SK-N-SH (cell line): Measurements from ENCODE around the gene POLR1D. TPM values are rescaled to one million over a fixed set of nuclear protein-coding genes. Genes with fewer than 3 reads are reported as not detected.

Experiments
- CTCF ChIA-PET: fragments of 300-600, 350-600 bp; formaldehyde crosslinking; extraction: SDS; loops from one replicate; lab custom pipeline; 2021; lab: Yijun Ruan, JAX
- POLR2A ChIA-PET: fragments of 350-600 bp; sonication (Branson Sonifier 250); formaldehyde crosslinking; extraction: SDS; loops from one replicate; lab custom pipeline; 2020; ENCODE audit warnings: antibody characterized with exemption, inconsistent platforms; lab: Yijun Ruan, JAX
- DNase-seq: peaks from one replicate; pipeline ENCODE4 v3.0.0; 2012
- H2AFZ ChIP-seq: fragments of 200-600 bp; sonication (generic); 2 replicates; pipeline ENCODE4 v1.8.1; 2016; ENCODE audit warnings: antibody characterized with exemption, mild to moderate bottlenecking, low read depth
- H3F3A ChIP-seq: fragments of 200-600 bp; sonication (generic); replicated peaks from 2 replicates; pipeline ENCODE3; 2016; ENCODE audit warnings: antibody characterized with exemption, mild to moderate bottlenecking; ENCODE audit not compliant: insufficient read depth
- H3K27ac ChIP-seq, 2 experiments: fragments of 200-500 bp in 1 of 2; fragments of 200-600 bp in 1 of 2; sonication (Bioruptor generic) in 1 of 2; sonication (generic), shearing (Covaris generic) in 1 of 2; 2 replicates each; pipeline versions ENCODE4 v1.5.1 to v1.6.1; 2014 to 2016; ENCODE audit warnings: low read depth in 2 of 2, inconsistent platforms in 1 of 2, low read length in 1 of 2, mild to moderate bottlenecking in 1 of 2, mixed read lengths in 1 of 2
- H3K27me3 ChIP-seq: fragments of 200-600 bp; sonication (generic), shearing (Covaris generic); 2 replicates; pipeline ENCODE4 v1.6.1; 2016; ENCODE audit warnings: mixed run types; ENCODE audit not compliant: insufficient read depth
- H3K36me3 ChIP-seq, 2 experiments: fragments of 200-500 bp in 1 of 2; fragments of 200-600 bp in 1 of 2; sonication (Bioruptor generic) in 1 of 2; sonication (generic) in 1 of 2; replicated peaks in 1 of 2; 2 replicates each; pipeline versions ENCODE3 to v1.5.1; 2014 to 2016; ENCODE audit warnings: low read length in 1 of 2, mild to moderate bottlenecking in 1 of 2; ENCODE audit not compliant: insufficient read depth in 2 of 2, control insufficient read depth in 1 of 2
- H3K4me1 ChIP-seq, 2 experiments: fragments of 200-500 bp in 1 of 2; fragments of 200-600 bp in 1 of 2; sonication (Bioruptor generic) in 1 of 2; sonication (generic), shearing (Covaris generic) in 1 of 2; 2 replicates each; pipeline versions ENCODE4 v1.5.1 to v1.6.1; 2014 to 2016; ENCODE audit warnings: low read depth in 1 of 2, low read length in 1 of 2, mixed run types in 1 of 2; ENCODE audit not compliant: insufficient read depth in 2 of 2, control insufficient read depth in 1 of 2
- H3K4me2 ChIP-seq: fragments of 200-600 bp; sonication (generic), shearing (Covaris generic); 2 replicates; pipeline ENCODE4 v1.6.1; 2017; ENCODE audit warnings: mixed run types
- H3K4me3 ChIP-seq, 2 experiments: fragments of 200-500 bp in 1 of 2; fragments of 200-600 bp in 1 of 2; sonication (Bioruptor generic) in 1 of 2; sonication (generic), shearing (Covaris generic) in 1 of 2; 2 replicates each; pipeline versions ENCODE4 v1.5.1 to v1.8.1; 2014 to 2016; ENCODE audit warnings: low read depth in 2 of 2, inconsistent platforms in 1 of 2, low read length in 1 of 2, mild to moderate bottlenecking in 1 of 2, mixed read lengths in 1 of 2, moderate library complexity in 1 of 2
- H3K79me2 ChIP-seq: fragments of 200-600 bp; sonication (generic); 2 replicates; pipeline ENCODE4 v1.8.1; 2017; ENCODE audit warnings: mild to moderate bottlenecking; ENCODE audit not compliant: insufficient read depth
- H3K9ac ChIP-seq: fragments of 200-600 bp; sonication (generic); 2 replicates; pipeline ENCODE4 v1.6.1; 2017; ENCODE audit warnings: mixed run types
- H3K9me2 ChIP-seq: fragments of 200-600 bp; sonication (generic); 2 replicates; pipeline ENCODE4 v1.6.1; 2017; ENCODE audit warnings: mixed run types
- H3K9me3 ChIP-seq: fragments of 200-600 bp; sonication (generic); 2 replicates; pipeline ENCODE4 v1.6.1; 2017; ENCODE audit warnings: mixed run types, mild to moderate bottlenecking, moderate library complexity
- H4K20me1 ChIP-seq: fragments of 200-600 bp; sonication (generic); 2 replicates; pipeline ENCODE4 v1.6.1; 2017; ENCODE audit warnings: mild to moderate bottlenecking, mixed run types; ENCODE audit not compliant: insufficient read depth
- CHD2 ChIP-seq: fragments of 150-350 bp; IDR thresholded peaks from 2 replicates; pipeline ENCODE4 v1.6.1; 2018; ENCODE audit warnings: low read length; ENCODE audit not compliant: partially characterized antibody
- ELF1 ChIP-seq: IDR thresholded peaks from 2 replicates; pipeline ENCODE4 v1.4.0; 2012
- FOSL2 ChIP-seq: IDR thresholded peaks from 2 replicates; pipeline ENCODE4 v1.4.0; 2012; ENCODE audit warnings: low read depth, mild to moderate bottlenecking, moderate library complexity, borderline replicate concordance
- FOXJ3 ChIP-seq: sonication (generic); formaldehyde crosslinking; IDR thresholded peaks from 2 replicates; pipeline ENCODE4 v1.5.1; 2020; ENCODE audit warnings: mild to moderate bottlenecking, missing genetic modification reagents
- FOXM1 ChIP-seq: IDR thresholded peaks from 2 replicates; pipeline ENCODE4 v1.4.0; 2012; ENCODE audit warnings: low read depth, mild to moderate bottlenecking
- GATA2 ChIP-seq: sonication (generic); formaldehyde crosslinking; IDR thresholded peaks from 2 replicates; pipeline ENCODE4 v1.5.0; 2020; ENCODE audit warnings: mild to moderate bottlenecking, missing genetic modification reagents
- JUND ChIP-seq: IDR thresholded peaks from 2 replicates; pipeline ENCODE4 v1.4.0; 2012
- MXI1 ChIP-seq: IDR thresholded peaks from 2 replicates; pipeline ENCODE4 v1.6.1; 2012; ENCODE audit warnings: mild to moderate bottlenecking, low read depth, low read length, improper control_type of control experiment
- NRF1 ChIP-seq: IDR thresholded peaks from 2 replicates; pipeline ENCODE4 v1.6.1; 2012; ENCODE audit warnings: low read depth, mild to moderate bottlenecking, low read length
- RCOR1 ChIP-seq: fragments of 150-350 bp; IDR thresholded peaks from 2 replicates; pipeline ENCODE4 v1.6.1; 2017; ENCODE audit warnings: antibody characterized with exemption, low read length
- RFX5 ChIP-seq: IDR thresholded peaks from 2 replicates; pipeline ENCODE4 v1.6.1; 2012; ENCODE audit warnings: mild to moderate bottlenecking, improper control_type of control experiment, low read length
- RXRA ChIP-seq: IDR thresholded peaks from 2 replicates; pipeline ENCODE4 v1.4.0; 2012; ENCODE audit warnings: low read depth, mild to moderate bottlenecking, borderline replicate concordance
- TCF12 ChIP-seq: IDR thresholded peaks from 2 replicates; pipeline ENCODE4 v1.4.0; 2012
- TEAD4 ChIP-seq: IDR thresholded peaks from 2 replicates; pipeline ENCODE4 v1.4.0; 2012; ENCODE audit warnings: mild to moderate bottlenecking, borderline replicate concordance; ENCODE audit not compliant: insufficient read depth
- YY1 ChIP-seq: IDR thresholded peaks from 2 replicates; pipeline ENCODE4 v1.4.0; 2012; ENCODE audit warnings: low read depth, mild to moderate bottlenecking
- WGBS: methylation state at CpG from one replicate; pipeline ENCODE4 v1.1.6; 2017; ENCODE audit warnings: low lambda C conversion rate; 5-methylcytosine and 5-hydroxymethylcytosine counted together
- polyA plus RNA-seq, 3 experiments: library from polyadenylated mRNA; depleted of rRNA; stranded (reverse); fragments of >200 nt; gene quantifications; 2 replicates each; pipeline ENCODE4 v1.2.3, GENCODE V29; 2012
- TF ChIP-seq, protein P1 (sequence below): fragments of 200-600 bp; sonication (generic); IDR thresholded peaks from 2 replicates; pipeline ENCODE4 v1.6.1; 2017; ENCODE audit warnings: antibody characterized with exemption, mild to moderate bottlenecking, moderate library complexity

Gene POLR1D
- polyA plus RNA-seq, 1 of the 3 experiments (the other 2 are of a cell fraction), result 150 TPM

GRCh38 chr13:27574661-27575060, 47.0 kb upstream of the POLR1D start:
- H3K9me2 ChIP-seq, result no peaks in the 10 kb centered on the region
- peaks cover 0 to 2% of the 10 kb centered on the region in 2 experiments for H3K36me3 ChIP-seq

DNA sequence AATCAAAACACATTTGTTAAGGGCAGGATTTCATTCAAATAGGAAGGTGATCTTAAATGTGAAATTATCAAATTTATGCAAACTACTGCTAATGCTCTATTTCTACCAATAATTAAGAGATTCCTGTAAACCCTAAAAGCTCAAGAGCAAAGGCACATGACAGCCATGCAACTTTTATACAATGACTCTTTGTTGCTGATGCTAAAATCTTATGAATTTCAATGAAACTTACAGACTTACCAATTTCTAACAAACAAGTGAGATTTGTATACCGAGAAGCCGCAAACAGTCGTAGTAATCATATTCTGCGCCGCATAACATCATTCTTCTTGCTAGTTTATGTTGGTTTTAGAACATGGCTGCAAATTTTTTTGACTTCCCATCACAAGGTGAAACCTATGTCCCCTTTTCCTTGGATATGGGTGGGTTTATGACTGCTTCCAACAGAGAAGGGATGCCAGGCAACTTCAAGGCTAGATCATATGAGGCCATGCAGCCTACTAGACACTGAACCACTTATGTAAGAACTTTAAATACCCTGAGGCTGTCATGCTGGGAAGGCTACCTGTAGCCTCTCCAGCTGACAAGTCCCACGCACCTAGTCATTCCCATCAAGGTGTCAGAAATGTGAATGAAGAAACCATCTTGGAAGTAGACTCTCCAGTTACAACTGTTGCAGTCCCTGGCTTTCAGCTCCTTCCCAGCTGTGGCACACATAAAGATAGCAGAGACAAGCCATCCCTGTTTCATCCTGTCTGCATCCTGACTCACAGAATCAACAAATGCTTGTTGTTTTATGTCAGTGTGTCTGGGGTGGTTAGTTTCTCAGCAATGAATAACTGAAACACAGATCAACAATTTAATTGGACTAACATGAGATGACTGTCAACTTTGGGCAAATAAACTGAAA, 43.3 kb upstream of the POLR1D start:
- Histone ChIP-seq H4K20me1 (no peaks in the 10 kb centered on the region), H3K36me3 (peaks cover 0 to 9% of the 10 kb centered on the region in 2 experiments), H3K9me2 (no peaks in the 10 kb centered on the region), H3K27me3 (no peaks in the 10 kb centered on the region), H3F3A (no peaks in the 10 kb centered on the region), H3K4me2 (no peak overlapping the region), H2AFZ (no peak overlapping the region), H3K79me2 (no peaks in the 10 kb centered on the region), H3K4me3 (no peak overlapping the region), H3K9me3 (no peaks in the 10 kb centered on the region), H3K4me1 (peaks cover 0 to 6% of the 10 kb centered on the region in 2 experiments; a peak in 1 of 4 replicates), H3K9ac (no peak overlapping the region), H3K27ac (no peak overlapping the region)
- TF ChIP-seq NRF1, result no peak
- TF ChIP-seq YY1, result no peak
- 0 out of 2 replicates have a peak, but pooled peaks have one; percentile 5 for TF ChIP-seq TCF12
- 97% methylated on average over 6 of the region's 6 CpGs for WGBS
- no peak for DNase-seq
- CTCF ChIA-PET, result interaction anchor here (0.6 kb wide), 1 partner anchor 217 kb away, joined by 3 read pairs; no protein-coding TSS in a partner anchor
- POLR2A ChIA-PET, result no interaction called here

More at GRCh38 chr13:27574661-27575060, 47.0 kb upstream of the POLR1D start:
- H3K9ac ChIP-seq, result no peak overlapping the region
- peaks cover 4 to 6% of the 10 kb centered on the region in 2 experiments; a peak in 3 of 4 replicates for H3K4me1 ChIP-seq
- POLR2A ChIA-PET, result no interaction called here
- DNase-seq, result no peak
- H2AFZ ChIP-seq, result no peak overlapping the region
- no peak overlapping the region for H3K4me2 ChIP-seq
- CTCF ChIA-PET, result no interaction called here
- H3K79me2 ChIP-seq, result no peaks in the 10 kb centered on the region
- H4K20me1 ChIP-seq, result no peaks in the 10 kb centered on the region
- H3F3A ChIP-seq, result no peaks in the 10 kb centered on the region
- 96% methylated on average over 1 of the region's 1 CpG for WGBS
- H3K27me3 ChIP-seq, result no peaks in the 10 kb centered on the region
- no peak overlapping the region for H3K4me3 ChIP-seq
- no peak overlapping the region for H3K27ac ChIP-seq
- TF ChIP-seq FOSL2 (no peak), MXI1 (no peak), FOXM1 (no peak)
- H3K9me3 ChIP-seq, result no peaks in the 10 kb centered on the region

DNA sequence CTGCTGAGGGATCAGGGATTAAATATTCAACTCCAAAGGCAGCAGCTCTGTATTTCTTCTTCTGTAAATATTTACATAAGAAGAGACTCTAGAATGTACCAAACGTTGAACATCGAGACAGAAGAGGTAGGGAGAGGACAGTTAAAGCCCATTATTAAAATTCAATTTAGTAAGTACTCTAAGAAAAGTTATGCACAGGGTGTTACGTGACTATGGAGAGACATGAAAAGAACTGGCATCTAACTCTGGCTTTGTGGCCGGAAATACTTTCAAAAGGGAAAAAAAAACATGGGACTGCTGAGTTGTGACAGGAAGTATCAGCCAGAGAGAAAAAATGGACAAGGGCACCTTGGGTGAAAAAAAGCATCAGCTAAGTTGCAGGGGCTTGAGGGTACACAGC, 38.0 kb upstream of the POLR1D start:
- Histone ChIP-seq H3F3A (no peaks in the 10 kb centered on the region), H3K9me2 (no peaks in the 10 kb centered on the region), H3K36me3 (peaks cover 0 to 7% of the 10 kb centered on the region in 2 experiments), H3K27me3 (no peaks in the 10 kb centered on the region), H3K4me2 (no peak overlapping the region), H4K20me1 (no peaks in the 10 kb centered on the region), H3K27ac (no peak overlapping the region), H3K79me2 (no peaks in the 10 kb centered on the region), H3K9me3 (no peaks in the 10 kb centered on the region), H2AFZ (no peak overlapping the region), H3K4me3 (no peak overlapping the region), H3K9ac (no peak overlapping the region), H3K4me1 (peaks cover 0 to under 1% of the 10 kb centered on the region in 2 experiments; a peak in 1 of 4 replicates)
- no peak for TF ChIP-seq YY1
- TF ChIP-seq NRF1, result no peak
- TF ChIP-seq RCOR1, result no peak
- TF ChIP-seq FOSL2, result no peak
- no peak for TF ChIP-seq MXI1
- TF ChIP-seq, protein P1, sequence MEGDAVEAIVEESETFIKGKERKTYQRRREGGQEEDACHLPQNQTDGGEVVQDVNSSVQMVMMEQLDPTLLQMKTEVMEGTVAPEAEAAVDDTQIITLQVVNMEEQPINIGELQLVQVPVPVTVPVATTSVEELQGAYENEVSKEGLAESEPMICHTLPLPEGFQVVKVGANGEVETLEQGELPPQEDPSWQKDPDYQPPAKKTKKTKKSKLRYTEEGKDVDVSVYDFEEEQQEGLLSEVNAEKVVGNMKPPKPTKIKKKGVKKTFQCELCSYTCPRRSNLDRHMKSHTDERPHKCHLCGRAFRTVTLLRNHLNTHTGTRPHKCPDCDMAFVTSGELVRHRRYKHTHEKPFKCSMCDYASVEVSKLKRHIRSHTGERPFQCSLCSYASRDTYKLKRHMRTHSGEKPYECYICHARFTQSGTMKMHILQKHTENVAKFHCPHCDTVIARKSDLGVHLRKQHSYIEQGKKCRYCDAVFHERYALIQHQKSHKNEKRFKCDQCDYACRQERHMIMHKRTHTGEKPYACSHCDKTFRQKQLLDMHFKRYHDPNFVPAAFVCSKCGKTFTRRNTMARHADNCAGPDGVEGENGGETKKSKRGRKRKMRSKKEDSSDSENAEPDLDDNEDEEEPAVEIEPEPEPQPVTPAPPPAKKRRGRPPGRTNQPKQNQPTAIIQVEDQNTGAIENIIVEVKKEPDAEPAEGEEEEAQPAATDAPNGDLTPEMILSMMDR, result no peak
- TF ChIP-seq RFX5, result no peak
- no peak for TF ChIP-seq JUND
- no peak for TF ChIP-seq FOXM1
- TF ChIP-seq CHD2, result no peak
- TF ChIP-seq FOXJ3 (CRISPR knock-in tag), result no peak
- no peak for TF ChIP-seq GATA2 (CRISPR knock-in tag)
- no peak for TF ChIP-seq ELF1
- TF ChIP-seq TEAD4, result no peak
- TF ChIP-seq RXRA, result no peak
- POLR2A ChIA-PET, result interaction anchor here (0.6 kb wide), 1 partner anchor 34 kb away, joined by 3 read pairs; no protein-coding TSS in a partner anchor
- no peak for DNase-seq
- CTCF ChIA-PET, result no interaction called here
- 87% methylated on average over 4 of the region's 4 CpGs for WGBS
